B cell (primary cell): Measurements from ENCODE around the gene RSPH1. TPM values are rescaled to one million over a fixed set of nuclear protein-coding genes. Genes with fewer than 3 reads are reported as not detected.

Source experiments
- ATAC-seq: fragments of 200-7000 bp; cut with Tn5 transposase; one replicate; pipeline ENCODE4 v1.10.0; 2021; ENCODE audit warnings: low read depth, mild to moderate bottlenecking, moderate number of reproducible peaks, moderate library complexity
- CTCF ChIA-PET: fragments of 350-600 bp; sonication (Branson Sonifier 250); formaldehyde crosslinking; loops from one replicate; lab custom pipeline; 2021; ENCODE audit warnings: antibody characterized with exemption, inconsistent platforms; lab: Charles Lee
- POLR2A ChIA-PET: fragments of 350-600 bp; sonication (Branson Sonifier 250); formaldehyde crosslinking; loops from one replicate; lab custom pipeline; 2021; ENCODE audit warnings: antibody characterized with exemption; lab: Charles Lee
- DNase-seq: peaks from one replicate; pipeline ENCODE4 v3.0.0; 2013
- H2AFZ ChIP-seq: 2 replicates; pipeline ENCODE4 v1.6.1; 2012; ENCODE audit warnings: mild to moderate bottlenecking, low read depth, low read length; ENCODE audit not compliant: insufficient read depth, poor library complexity, severe bottlenecking
- H3K27ac ChIP-seq, 2 donors: 1 replicate in 1 of 2; 2 replicates in 1 of 2; pipeline ENCODE4 v1.5.1; 2012 to 2013; ENCODE audit warnings: low read length in 2 of 2, mild to moderate bottlenecking in 2 of 2, moderate library complexity in 1 of 2
- H3K27me3 ChIP-seq, 4 experiments: fragments of 200-600 bp in 1 of 4; sonication (generic) in 1 of 4; replicated peaks in 1 of 4; 1 replicate in 2 of 4; 2 replicates in 2 of 4; pipeline versions ENCODE4 v1.6.1 to v1.7.0; 2013 to 2016; ENCODE audit warnings: low read length in 3 of 4, mild to moderate bottlenecking in 2 of 4, mixed read lengths in 1 of 4, moderate library complexity in 1 of 4; ENCODE audit not compliant: insufficient read depth in 4 of 4, control insufficient read depth in 3 of 4; ENCODE audit errors: control extremely low read depth in 1 of 4
- H3K36me3 ChIP-seq, 2 experiments: replicated peaks in 1 of 2; 1 replicate in 1 of 2; 2 replicates in 1 of 2; pipeline versions ENCODE4 v1.6.1 to v1.7.1; 2013; ENCODE audit warnings: low read length in 1 of 2; ENCODE audit not compliant: insufficient read depth in 2 of 2, control insufficient read depth in 1 of 2; ENCODE audit errors: control extremely low read depth in 1 of 2, extremely low read depth in 1 of 2
- H3K4me1 ChIP-seq, 2 donors: fragments of 200-600 bp in 1 of 2; sonication (generic) in 1 of 2; 1 replicate in 1 of 2; 2 replicates in 1 of 2; pipeline versions ENCODE4 v1.5.1 to v1.6.1; 2013 to 2017; ENCODE audit warnings: low read length in 2 of 2; ENCODE audit not compliant: control insufficient read depth in 2 of 2, insufficient read depth in 2 of 2
- H3K4me2 ChIP-seq: replicated peaks from 2 replicates; pipeline ENCODE3; 2012; ENCODE audit warnings: mild to moderate bottlenecking, low read depth, low read length; ENCODE audit not compliant: poor library complexity, severe bottlenecking
- H3K4me3 ChIP-seq, 5 experiments: fragments of 200-600 bp in 1 of 5; sonication (generic) in 1 of 5; 1 replicate in 3 of 5; 2 replicates in 2 of 5; pipeline versions ENCODE4 v1.5.1 to v1.7.0; 2011 to 2016; ENCODE audit warnings: low read length in 4 of 5, mild to moderate bottlenecking in 4 of 5, low read depth in 2 of 5, control low read depth in 1 of 5, moderate library complexity in 1 of 5; ENCODE audit not compliant: insufficient read depth in 1 of 5; ENCODE audit errors: control extremely low read depth in 1 of 5, extremely low read depth in 1 of 5
- H3K79me2 ChIP-seq: fragments of 200-600 bp; sonication (generic); one replicate; pipeline ENCODE4 v1.6.0; 2016; ENCODE audit warnings: low read length; ENCODE audit not compliant: control insufficient read depth, insufficient read depth
- H3K9ac ChIP-seq: fragments of 200-600 bp; sonication (generic); 2 replicates; pipeline ENCODE4 v1.6.1; 2017; ENCODE audit warnings: mild to moderate bottlenecking, low read length, moderate library complexity
- H3K9me3 ChIP-seq, 3 donors: one replicate each; pipeline versions ENCODE4 v1.6.1 to v1.7.1; 2013; ENCODE audit warnings: low read length in 2 of 3; ENCODE audit not compliant: control insufficient read depth in 2 of 3, insufficient read depth in 1 of 3; ENCODE audit errors: control extremely low read depth in 1 of 3
- H4K20me1 ChIP-seq: 2 replicates; pipeline ENCODE4 v1.6.0; 2012; ENCODE audit warnings: mild to moderate bottlenecking, low read length; ENCODE audit not compliant: insufficient read depth, control insufficient read depth, poor library complexity, severe bottlenecking
- H3K27ac Mint-ChIP-seq: one replicate; pipeline ENCODE4 v1.8.0; 2021; ENCODE audit warnings: mixed read lengths
- H3K27me3 Mint-ChIP-seq: one replicate; pipeline ENCODE4 v1.8.0; 2021; ENCODE audit warnings: mixed read lengths
- H3K4me1 Mint-ChIP-seq: one replicate; pipeline ENCODE4 v1.8.0; 2021; ENCODE audit warnings: mixed read lengths
- H3K4me3 Mint-ChIP-seq: one replicate; pipeline ENCODE4 v1.8.0; 2021; ENCODE audit warnings: mixed read lengths
- H3K9me3 Mint-ChIP-seq: one replicate; pipeline ENCODE4 v1.8.0; 2022; ENCODE audit warnings: mixed read lengths; ENCODE audit not compliant: insufficient read depth
- CTCF ChIP-seq: fragments of 200-600 bp; IDR thresholded peaks from one replicate; pipeline ENCODE4 v1.8.0; 2022; ENCODE audit warnings: antibody characterized with exemption, mild to moderate bottlenecking
- EZH2 ChIP-seq: IDR thresholded peaks from 2 replicates; pipeline ENCODE4 v1.6.1; 2012; ENCODE audit warnings: borderline replicate concordance, low read depth, mild to moderate bottlenecking, moderate library complexity, low read length; ENCODE audit not compliant: insufficient read depth, poor library complexity, severe bottlenecking
- WGBS: methylation state at CpG from one replicate; pipeline ENCODE4 v1.1.5; 2013; ENCODE audit warnings: missing lambda C conversion rate; ENCODE audit not compliant: insufficient coverage; 5-methylcytosine and 5-hydroxymethylcytosine counted together
- intact Hi-C: fragments of 100-400 bp; cut with micrococcal nuclease; formaldehyde crosslinking; loops from one replicate; pipeline ENCODE4 v1.10.0; 2022
- polyA plus RNA-seq: library from polyadenylated mRNA; depleted of rRNA; stranded (reverse); fragments of >200 nt; gene quantifications from 2 replicates; pipeline ENCODE4 v1.2.3, GENCODE V29; 2012
- total RNA-seq, 2 donors: library from RNA; stranded (reverse); fragments of 120-200 nt in 1 of 2; gene quantifications; 1 replicate in 1 of 2; 2 replicates in 1 of 2; pipeline versions ENCODE4 v1.2.3 to v1.2.4, GENCODE V29; 2013 to 2022

Gene RSPH1
- total and polyA plus RNA-seq, 2 donors (not counting 1 experiment from before 2014, with no cell fraction given): 0.10 to 0.64 TPM

GRCh38 chr21:42525676-42526378 lies 29.8 kb upstream of the RSPH1 start:
- Histone ChIP-seq H3K27ac (peak overlapping the region; percentile 19 to 99), H3K4me2 (peak overlapping the region; percentile 78), H3K27me3 (no peaks in the 10 kb centered on the region), H3K4me3 (peak overlapping the region in 1 of 5 experiments; percentile 65), H3K4me1 (peaks cover 54 to 64% of the 10 kb centered on the region in 2 donors), H3K9ac (no peak overlapping the region), H3K9me3 (no peaks in the 10 kb centered on the region), H4K20me1 (no peaks in the 10 kb centered on the region), H2AFZ (no peak overlapping the region), H3K79me2 (peaks cover 87% of the 10 kb centered on the region), H3K36me3 (peaks cover 0 to 34% of the 10 kb centered on the region in 2 experiments)
- ChIA-PET CTCF (interaction anchor here (6.9 kb wide), 1 partner anchor 11 kb away, joined by 51 read pairs; no protein-coding TSS in a partner anchor), POLR2A (interaction anchor here (0.8 to 3.6 kb wide), 2 partner anchors 9 to 11 kb away, joined by 4 to 20 read pairs; no protein-coding TSS in a partner anchor)
- peaks cover 80% of the 10 kb centered on the region for H3K4me1 Mint-ChIP-seq
- H3K27me3 Mint-ChIP-seq: no peaks in the 10 kb centered on the region
- 93% methylated on average over 3 of the region's 9 CpGs for WGBS
- peak overlapping the region; percentile 88 for H3K4me3 Mint-ChIP-seq
- no peak for TF ChIP-seq EZH2
- TF ChIP-seq CTCF: no peak
- no peak for ATAC-seq
- intact Hi-C loops: no loop called here
- no peaks in the 10 kb centered on the region for H3K9me3 Mint-ChIP-seq
- peak overlapping the region; percentile 91 for H3K27ac Mint-ChIP-seq
- no peak for DNase-seq
